ENCODE measurements around the gene TIMM50.

DNA sequence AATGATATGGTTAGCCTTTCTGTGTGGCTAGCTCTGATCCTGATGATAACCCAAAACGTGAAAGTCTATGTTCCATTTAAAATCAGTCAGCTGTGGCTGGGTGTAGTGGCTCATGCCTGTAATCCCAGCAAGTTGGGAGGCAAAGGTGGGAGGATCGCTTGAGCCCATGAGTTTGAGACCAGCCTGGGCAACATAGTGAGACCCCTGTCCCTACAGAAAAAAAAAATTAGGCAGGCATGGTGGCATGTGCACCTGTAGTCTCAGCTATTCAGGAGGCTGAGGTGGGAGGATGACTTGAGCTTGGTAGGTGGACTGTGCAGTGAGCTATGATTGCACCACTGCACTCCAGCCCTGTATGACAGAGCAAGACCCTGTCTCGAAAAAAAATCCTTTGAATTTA, 53.2 kb downstream of the TIMM50 start:
- TF ChIP-seq, protein P1, sequence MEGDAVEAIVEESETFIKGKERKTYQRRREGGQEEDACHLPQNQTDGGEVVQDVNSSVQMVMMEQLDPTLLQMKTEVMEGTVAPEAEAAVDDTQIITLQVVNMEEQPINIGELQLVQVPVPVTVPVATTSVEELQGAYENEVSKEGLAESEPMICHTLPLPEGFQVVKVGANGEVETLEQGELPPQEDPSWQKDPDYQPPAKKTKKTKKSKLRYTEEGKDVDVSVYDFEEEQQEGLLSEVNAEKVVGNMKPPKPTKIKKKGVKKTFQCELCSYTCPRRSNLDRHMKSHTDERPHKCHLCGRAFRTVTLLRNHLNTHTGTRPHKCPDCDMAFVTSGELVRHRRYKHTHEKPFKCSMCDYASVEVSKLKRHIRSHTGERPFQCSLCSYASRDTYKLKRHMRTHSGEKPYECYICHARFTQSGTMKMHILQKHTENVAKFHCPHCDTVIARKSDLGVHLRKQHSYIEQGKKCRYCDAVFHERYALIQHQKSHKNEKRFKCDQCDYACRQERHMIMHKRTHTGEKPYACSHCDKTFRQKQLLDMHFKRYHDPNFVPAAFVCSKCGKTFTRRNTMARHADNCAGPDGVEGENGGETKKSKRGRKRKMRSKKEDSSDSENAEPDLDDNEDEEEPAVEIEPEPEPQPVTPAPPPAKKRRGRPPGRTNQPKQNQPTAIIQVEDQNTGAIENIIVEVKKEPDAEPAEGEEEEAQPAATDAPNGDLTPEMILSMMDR (IDR thresholded peaks at IDR 0.05): no peak
- TF ChIP-seq POLR2AphosphoS5 (IDR thresholded peaks at IDR 0.05) (no peak), POLR2A (IDR thresholded peaks at IDR 0.05) (no peak)
